ENCODE measurements around the gene SPATA2.
"Not testable (repeated sequence)": the region's sequence is repeated elsewhere in the genome, so short reads cannot be mapped to it uniquely, and the experiment has no call there.

Gene SPATA2

GRCh38 chr20:49915380-49916145, at the start of gene SPATA2:
Gene SPATA2, minus strand, starts transcription at chr20:49915529. Its CDS starts 7,039 bp downstream, at chr20:49908490.
- peak; percentile 99 for DNase-seq

- no peak for DNase-seq
Measured at GRCh38 chr20:49961413-49961812, 46.1 kb upstream of the SPATA2 start.

- not testable (repeated sequence) for DNase-seq
Measured at GRCh38 chr20:49957089-49957938, 42.0 kb upstream of the SPATA2 start.

- no peak for DNase-seq
Measured at GRCh38 chr20:49956689-49957088, 41.4 kb upstream of the SPATA2 start.

- not testable (repeated sequence) for DNase-seq
Measured at GRCh38 chr20:49955830-49956396, 40.6 kb upstream of the SPATA2 start.

GRCh38 chr20:49955167-49955566, 39.8 kb upstream of the SPATA2 start:
- DNase-seq = no peak

GRCh38 chr20:49951151-49951550, 35.8 kb upstream of the SPATA2 start:
- DNase-seq = no peak

- no peak for DNase-seq
Measured at GRCh38 chr20:49948809-49949507, 33.6 kb upstream of the SPATA2 start.

GRCh38 chr20:49948178-49948577, 32.8 kb upstream of the SPATA2 start:
- DNase-seq = no peak

- no peak for DNase-seq
Measured at GRCh38 chr20:49945701-49946477, 30.6 kb upstream of the SPATA2 start.

GRCh38 chr20:49945306-49945700, 30.0 kb upstream of the SPATA2 start:
- no peak for DNase-seq

- DNase-seq = no peak
Measured at GRCh38 chr20:49942942-49943341, 27.6 kb upstream of the SPATA2 start.

GRCh38 chr20:49942303-49942702, 27.0 kb upstream of the SPATA2 start:
- no peak for DNase-seq

GRCh38 chr20:49941456-49941855, 26.1 kb upstream of the SPATA2 start:
- no peak for DNase-seq

GRCh38 chr20:49938173-49939163, 23.1 kb upstream of the SPATA2 start:
- peak; percentile 66 for DNase-seq

- DNase-seq = no peak
Measured at GRCh38 chr20:49937027-49937929, 21.9 kb upstream of the SPATA2 start.

GRCh38 chr20:49936153-49937026, 21.1 kb upstream of the SPATA2 start, which contains the start of gene RNF114:
Gene RNF114, plus strand, starts transcription at chr20:49936397. Its CDS starts 16 bp downstream, at chr20:49936413.
- peak; percentile 98 for DNase-seq

- DNase-seq = no peak
Measured at GRCh38 chr20:49935746-49936152, 20.4 kb upstream of the SPATA2 start.

- no peak for DNase-seq
Measured at GRCh38 chr20:49929142-49929494, 13.8 kb upstream of the SPATA2 start.
